SU-DHL-6 (cell line): Measurements from ENCODE around the gene ANKRD23.

Source experiments
- EZH2phosphoT487 ChIP-seq: fragments of 200-600 bp; sonication (generic), shearing (Covaris generic); conservative IDR thresholded peaks from 2 replicates; pipeline ENCODE4 v1.6.1; 2018; ENCODE audit warnings: mild to moderate bottlenecking, antibody characterized with exemption, low read length, moderate library complexity, mixed read lengths
- TF ChIP-seq, protein P1 (sequence below): fragments of 200-600 bp; sonication (generic); IDR thresholded peaks from one replicate; pipeline ENCODE4 v1.5.1; 2017; ENCODE audit warnings: antibody characterized with exemption, mild to moderate bottlenecking, low read length, moderate library complexity; ENCODE audit not compliant: insufficient read depth, poor library complexity, severe bottlenecking

GRCh38 chr2:96882230-96882629 lies 38.4 kb upstream of the ANKRD23 start:
- TF ChIP-seq, protein P1, sequence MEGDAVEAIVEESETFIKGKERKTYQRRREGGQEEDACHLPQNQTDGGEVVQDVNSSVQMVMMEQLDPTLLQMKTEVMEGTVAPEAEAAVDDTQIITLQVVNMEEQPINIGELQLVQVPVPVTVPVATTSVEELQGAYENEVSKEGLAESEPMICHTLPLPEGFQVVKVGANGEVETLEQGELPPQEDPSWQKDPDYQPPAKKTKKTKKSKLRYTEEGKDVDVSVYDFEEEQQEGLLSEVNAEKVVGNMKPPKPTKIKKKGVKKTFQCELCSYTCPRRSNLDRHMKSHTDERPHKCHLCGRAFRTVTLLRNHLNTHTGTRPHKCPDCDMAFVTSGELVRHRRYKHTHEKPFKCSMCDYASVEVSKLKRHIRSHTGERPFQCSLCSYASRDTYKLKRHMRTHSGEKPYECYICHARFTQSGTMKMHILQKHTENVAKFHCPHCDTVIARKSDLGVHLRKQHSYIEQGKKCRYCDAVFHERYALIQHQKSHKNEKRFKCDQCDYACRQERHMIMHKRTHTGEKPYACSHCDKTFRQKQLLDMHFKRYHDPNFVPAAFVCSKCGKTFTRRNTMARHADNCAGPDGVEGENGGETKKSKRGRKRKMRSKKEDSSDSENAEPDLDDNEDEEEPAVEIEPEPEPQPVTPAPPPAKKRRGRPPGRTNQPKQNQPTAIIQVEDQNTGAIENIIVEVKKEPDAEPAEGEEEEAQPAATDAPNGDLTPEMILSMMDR, result no peak
- TF ChIP-seq EZH2phosphoT487, result no peak
